DMS153 treated with DMSO at 0.1 percent for 48 hours (cell line): ENCODE measurements around the gene CAMTA1.

ENCODE experiments used
- DNase-seq: peaks from one replicate; lab custom pipeline; 2025; ENCODE audit not compliant: unreplicated experiment; lab: John Stamatoyannopoulos, UW

The CAMTA1 gene

DNA sequence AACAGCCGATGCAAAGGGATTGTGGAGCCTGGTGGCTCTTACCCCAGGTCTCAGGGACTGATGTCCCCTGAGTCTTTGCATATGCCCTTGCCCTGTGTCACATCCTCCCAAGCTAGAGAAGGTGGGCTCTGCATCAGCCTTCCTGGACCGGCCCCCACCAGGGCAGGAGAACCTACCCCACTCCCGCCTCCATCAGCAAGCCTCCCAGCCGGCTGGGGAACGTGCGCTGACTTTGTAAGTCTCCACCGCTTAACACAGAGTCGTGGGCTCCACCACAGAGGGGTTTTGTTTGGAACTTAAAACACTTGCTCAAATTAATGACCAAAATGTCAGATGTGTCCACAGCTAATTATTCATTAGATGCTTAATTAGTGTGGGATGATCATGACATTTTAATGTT is 730.6 kb downstream of the CAMTA1 start:
- no peak for DNase-seq

DNA sequence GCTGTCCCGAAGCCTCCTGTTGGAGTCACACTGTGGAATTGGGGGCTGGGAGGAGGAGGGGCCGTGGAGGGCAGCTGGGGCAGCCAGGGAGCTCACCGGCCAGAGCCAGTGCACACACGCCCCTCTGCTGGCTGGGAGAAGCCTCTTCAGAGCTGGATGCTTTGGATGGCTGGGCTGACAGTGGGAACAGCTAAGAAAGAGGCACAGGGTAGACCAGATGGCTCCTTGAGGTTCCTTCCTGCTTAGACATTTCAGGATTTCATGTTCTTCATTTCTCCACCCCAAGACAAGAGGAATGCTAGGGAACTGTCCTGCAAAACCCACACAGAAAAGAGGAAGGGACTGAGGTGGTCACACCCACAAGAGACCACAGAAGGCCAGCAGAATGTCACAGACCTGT is 731.1 kb downstream of the CAMTA1 start:
- no peak for DNase-seq

DNA sequence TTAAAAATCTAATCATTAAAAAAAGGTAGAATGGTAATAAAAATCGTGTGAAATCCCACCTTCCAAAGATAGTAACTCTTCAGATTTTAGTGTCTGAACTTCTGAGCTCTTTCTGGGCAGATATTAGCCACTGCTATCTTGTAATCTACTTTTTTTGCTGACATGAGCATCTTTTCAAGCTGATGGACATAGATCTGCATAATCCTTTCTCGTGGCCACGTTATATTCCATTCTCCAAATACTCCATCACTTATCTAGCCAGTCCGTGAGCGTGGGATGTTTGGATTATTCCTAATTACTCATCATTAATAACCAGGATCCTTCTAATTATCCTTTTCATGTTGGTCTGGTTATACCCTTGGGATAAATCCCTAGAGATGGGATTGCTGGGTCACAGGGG is 731.7 kb downstream of the CAMTA1 start:
- DNase-seq, result no peak

GRCh38 chr1:7517611-7518330 is 732.5 kb downstream of the CAMTA1 start:
- no peak for DNase-seq

DNA sequence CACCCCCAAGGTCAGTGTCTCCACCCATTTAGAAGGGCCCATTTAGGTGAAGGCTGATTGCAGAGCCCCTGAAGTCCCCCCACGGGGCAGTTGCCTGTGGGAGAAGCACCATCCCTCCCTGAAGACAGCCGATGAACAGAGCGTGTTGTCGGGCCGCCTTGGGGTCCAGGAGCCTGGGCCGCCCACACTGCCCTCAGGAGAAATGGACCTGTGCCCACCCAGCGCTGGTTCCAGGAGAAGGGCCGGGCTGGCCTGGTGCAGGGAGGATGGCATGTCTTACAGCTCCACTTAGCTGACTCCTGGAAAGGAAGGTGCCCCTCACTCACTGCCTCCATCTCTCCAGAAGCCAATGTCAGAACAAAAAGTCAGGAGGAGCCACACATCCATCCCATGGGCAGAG is 733.2 kb downstream of the CAMTA1 start:
- DNase-seq, result no peak

DNA sequence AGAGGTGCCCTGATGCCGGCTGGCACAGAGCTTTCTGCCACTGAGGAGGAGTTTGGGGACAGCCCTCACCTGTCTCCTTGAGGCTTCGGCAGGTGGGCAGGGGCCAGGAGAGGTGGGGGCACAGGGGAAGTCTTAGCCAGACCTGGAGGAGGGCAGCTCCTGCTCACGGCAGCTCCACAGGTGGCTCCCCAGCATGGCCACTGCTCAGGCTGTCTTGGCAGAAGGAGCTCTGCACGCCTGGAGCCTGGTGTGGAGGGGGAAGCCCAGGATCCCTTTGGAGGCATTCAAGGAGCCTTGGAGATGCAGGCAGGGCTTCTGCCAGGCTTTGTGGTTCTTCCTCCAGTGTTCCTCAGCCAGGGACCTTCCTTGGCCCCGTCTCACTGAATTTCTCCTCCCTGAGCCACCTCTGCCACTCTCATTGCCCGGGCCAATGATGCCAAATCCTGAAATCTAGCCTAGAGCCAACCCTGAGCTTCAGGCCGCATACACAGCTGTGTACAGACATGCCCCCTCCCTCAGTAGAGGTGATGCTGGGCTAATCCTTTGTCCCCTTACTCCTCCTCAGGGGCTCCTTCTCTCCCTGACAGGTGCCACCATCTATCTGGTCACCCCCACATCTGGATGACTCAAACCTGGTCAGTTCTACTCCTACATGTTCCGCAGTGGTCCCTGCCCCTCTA is 734.1 kb downstream of the CAMTA1 start:
- no peak for DNase-seq

DNA sequence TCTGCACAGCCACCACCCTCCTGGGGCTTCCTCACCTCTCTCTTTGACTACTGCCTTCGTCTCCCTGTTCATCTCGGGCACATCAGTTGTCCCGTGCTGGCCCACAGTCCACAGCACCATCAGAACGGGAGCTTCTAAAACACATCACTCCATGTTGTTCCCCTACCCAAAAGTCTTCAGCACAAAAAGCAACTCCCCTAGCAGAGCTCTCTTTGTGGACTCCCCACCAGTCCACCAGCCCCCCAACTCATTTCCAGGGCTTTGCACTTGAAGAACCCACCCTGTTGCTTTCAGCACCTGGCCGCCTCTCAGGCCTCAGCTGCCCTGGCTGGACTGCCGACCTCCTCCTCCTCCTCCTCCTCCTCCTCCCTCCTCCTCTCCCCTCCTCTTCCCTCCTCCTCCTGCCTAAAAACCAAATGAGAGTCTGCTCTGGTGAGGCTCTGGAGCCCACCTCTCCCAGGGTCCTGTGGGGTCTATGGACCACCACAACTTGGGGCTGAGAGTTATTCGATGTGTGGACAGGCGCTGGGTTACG is 734.7 kb downstream of the CAMTA1 start:
- DNase-seq, result no peak

- no peak for DNase-seq
Measured at GRCh38 chr1:7520496-7520895, 735.2 kb downstream of the CAMTA1 start.

GRCh38 chr1:7524341-7525337 is 739.4 kb downstream of the CAMTA1 start:
- DNase-seq, result no peak

DNA sequence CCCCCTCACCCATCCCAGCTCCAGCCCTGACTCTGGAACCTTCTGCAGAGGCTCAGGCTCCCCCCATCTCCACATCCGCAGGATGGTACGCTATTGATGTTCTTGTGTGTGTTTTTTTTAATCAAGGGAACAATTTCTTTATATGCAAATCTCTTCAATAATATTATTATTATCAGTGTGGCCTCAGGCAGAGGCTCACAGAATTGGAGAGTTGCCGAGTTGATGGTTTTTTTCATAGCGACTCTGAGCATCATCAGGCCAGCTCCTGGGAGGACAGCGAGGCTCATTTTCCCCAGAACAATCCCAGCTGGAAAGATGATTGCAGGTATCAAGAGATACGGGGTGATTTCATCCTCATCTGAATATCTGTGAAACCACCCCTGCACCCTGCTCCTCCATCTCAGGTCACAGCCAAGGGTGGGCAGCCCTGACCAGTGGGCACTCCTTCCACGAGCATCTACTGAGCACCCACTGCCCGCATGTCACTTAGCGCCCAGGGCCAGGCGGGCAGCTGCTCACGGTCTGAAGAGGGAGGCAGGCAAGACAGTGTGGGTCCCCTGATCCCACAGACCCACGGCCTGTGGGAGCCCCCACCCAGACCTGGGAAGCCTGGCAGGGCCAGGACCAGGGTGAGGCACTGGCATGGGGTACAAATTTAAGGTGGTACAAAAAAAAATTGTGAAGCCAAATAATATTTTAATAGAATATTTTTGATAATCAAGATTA is 740.2 kb downstream of the CAMTA1 start:
- no peak for DNase-seq

GRCh38 chr1:7526196-7526866 is 741.1 kb downstream of the CAMTA1 start:
- no peak for DNase-seq

GRCh38 chr1:7526867-7527732 is 741.8 kb downstream of the CAMTA1 start:
- no peak for DNase-seq

GRCh38 chr1:7527733-7528045 is 742.4 kb downstream of the CAMTA1 start:
- no peak for DNase-seq

GRCh38 chr1:7528386-7529198 is 743.3 kb downstream of the CAMTA1 start:
- DNase-seq, result no peak

- DNase-seq, result no peak
Measured at GRCh38 chr1:7529917-7530316, 744.7 kb downstream of the CAMTA1 start.

- no peak for DNase-seq
Measured at GRCh38 chr1:7531562-7532340, 746.5 kb downstream of the CAMTA1 start.

DNA sequence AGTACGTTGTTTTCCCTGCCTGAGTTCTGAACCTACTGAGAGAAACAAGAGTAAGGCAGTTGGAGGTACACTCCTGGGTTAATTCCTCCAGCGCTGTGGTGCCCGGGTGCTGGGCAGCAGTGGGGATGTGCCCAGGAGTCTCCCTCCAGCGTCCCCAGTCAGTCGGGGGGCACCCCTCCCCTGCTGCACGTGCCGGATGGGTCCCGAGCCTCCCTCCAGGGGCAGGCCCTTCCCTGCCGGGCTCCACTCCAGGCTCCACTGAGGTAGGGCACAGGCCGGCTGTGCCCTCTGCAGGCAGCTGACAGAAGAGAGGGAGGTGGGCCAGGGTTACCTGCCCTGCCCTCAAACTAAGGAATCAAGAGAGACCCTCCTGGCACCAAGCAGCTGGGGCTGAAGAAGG is 747.8 kb downstream of the CAMTA1 start:
- DNase-seq, result no peak
